ENCODE measurements around the gene TRH.

Gene TRH, protein sequence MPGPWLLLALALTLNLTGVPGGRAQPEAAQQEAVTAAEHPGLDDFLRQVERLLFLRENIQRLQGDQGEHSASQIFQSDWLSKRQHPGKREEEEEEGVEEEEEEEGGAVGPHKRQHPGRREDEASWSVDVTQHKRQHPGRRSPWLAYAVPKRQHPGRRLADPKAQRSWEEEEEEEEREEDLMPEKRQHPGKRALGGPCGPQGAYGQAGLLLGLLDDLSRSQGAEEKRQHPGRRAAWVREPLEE

GRCh38 chr3:129974564-129974832 is at the start of gene TRH:
TSS of gene TRH (plus strand) at chr3:129974720. CDS start at chr3:129975817, 1,097 bp downstream.
- no peak for DNase-seq (ENCODE audit: insufficient read length, low spot score)
- no peak for FAIRE-seq

GRCh38 chr3:129927072-129927471 is 47.4 kb upstream of the TRH start:
- FAIRE-seq = no peak
- DNase-seq (ENCODE audit: insufficient read length, low spot score) = no peak

- DNase-seq (ENCODE audit: insufficient read length, low spot score) (no peak), FAIRE-seq (no peak)
Measured at GRCh38 chr3:129929383-129929782, 45.1 kb upstream of the TRH start.

GRCh38 chr3:129933471-129933870 is 41.0 kb upstream of the TRH start:
- no peak for FAIRE-seq
- no peak for DNase-seq (ENCODE audit: insufficient read length, low spot score)

DNA sequence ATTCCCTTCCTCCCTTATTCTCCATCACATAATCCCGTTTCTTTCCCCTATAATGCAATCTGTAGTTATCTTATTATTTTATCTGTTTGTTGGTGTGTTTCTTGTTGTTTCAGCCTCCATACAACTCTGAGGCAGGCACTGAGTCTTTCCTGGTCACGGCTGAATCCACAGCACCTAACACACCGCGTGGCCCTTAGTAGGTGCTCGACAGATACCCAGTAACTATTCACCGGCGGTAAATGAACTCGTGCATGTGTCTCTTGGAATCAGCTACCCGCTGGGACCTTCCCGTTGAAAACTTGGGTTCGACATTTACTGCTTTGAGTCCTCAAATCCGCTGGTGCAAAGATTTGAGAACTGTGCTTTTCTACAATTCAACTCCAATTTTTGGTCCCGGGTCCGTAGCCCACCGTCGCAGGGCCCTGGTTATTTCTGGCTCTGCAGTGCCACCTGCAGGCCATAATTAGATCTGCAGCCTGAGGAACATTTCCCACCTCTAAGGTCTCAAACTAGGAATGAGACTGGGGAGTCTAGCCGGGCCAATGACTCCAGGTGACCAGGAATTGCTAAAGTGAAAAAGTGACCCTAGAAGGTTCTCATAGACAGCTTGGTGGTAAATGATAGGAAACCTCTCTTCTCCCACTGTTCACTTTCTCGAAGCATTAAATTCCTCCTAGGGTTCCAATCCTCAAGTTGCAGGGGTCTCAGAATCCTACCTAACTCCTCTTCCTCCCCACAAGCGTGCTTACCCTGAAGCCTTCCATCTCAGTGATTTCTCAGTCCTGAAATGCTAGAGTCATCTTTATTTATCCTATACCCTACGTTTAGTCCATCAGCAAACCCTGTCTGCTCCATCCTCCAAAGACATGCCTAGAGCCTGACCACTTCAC is 40.0 kb upstream of the TRH start:
- DNase-seq (ENCODE audit: insufficient read length, low spot score) = peak; percentile 27
- peak; percentile 86 for FAIRE-seq

GRCh38 chr3:129936757-129937156 is 37.8 kb upstream of the TRH start:
- FAIRE-seq = no peak

GRCh38 chr3:129937717-129938116 is 36.8 kb upstream of the TRH start:
- DNase-seq (ENCODE audit: insufficient read length, low spot score) (no peak), FAIRE-seq (no peak)

More at GRCh38 chr3:129936757-129937156, 37.8 kb upstream of the TRH start:
- DNase-seq (ENCODE audit: insufficient read length, low spot score) = no peak

DNA sequence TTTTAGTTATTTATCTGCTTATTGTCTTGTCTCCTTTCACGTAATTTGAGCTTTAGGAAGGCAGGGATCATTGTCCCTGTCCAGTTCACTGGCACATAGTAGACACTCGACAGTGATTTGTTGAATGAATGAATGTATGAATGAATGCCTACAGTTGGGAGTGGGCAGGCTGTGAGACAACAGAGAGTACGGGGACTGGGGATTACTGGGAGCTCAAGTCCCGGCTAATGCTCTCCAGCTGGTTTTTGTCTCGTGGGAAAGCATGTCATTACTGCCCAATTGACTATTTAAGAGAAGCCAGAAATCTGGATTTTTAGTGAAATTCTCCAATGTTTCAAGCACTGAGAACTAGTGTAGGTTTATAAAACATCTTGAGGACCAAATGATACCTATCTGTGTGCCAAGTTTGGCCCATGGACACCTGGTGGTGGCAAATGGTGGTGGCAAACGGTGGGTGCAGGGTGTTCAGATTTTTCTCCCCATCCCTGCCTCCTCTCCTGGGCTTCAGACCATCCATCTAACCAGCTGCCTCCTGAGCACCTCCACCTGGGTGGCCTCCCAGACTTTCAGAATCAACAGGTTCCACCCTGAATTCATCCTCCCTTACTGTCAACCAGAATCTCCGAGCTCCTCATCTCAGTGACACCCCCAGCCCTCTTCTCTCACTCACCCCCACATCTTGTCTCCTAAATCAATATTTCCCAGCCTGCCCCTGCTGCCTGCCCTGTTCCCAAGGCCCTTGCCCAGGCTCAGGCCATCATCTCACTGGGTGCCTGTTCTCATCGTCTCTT is 36.2 kb upstream of the TRH start:
- no peak for FAIRE-seq

DNA sequence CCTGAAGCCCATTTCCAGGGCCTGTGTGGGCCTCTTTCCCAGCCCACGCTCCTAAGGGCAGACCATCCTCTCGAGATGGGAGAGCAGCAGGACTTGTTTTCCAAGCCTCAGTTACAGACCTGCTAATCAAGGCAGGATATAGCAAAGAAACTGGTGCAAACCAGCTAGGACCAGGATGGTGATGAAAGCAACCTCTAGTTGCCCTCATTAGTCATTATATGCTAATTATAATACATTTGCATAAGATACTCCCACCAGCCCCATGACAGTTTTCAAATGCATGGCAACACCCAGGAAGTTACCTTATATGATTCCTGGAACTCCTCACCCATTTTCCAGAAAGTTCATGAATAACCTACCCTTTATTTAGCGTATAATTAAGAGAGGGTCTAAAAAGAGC is 34.4 kb upstream of the TRH start:
- FAIRE-seq = no peak
- no peak for DNase-seq (ENCODE audit: insufficient read length, low spot score)

More for the DNA sequence above, 36.2 kb upstream of the TRH start:
- no peak for DNase-seq (ENCODE audit: insufficient read length, low spot score)

GRCh38 chr3:129942296-129942695 is 32.2 kb upstream of the TRH start:
- FAIRE-seq (peak; percentile 14), DNase-seq (ENCODE audit: insufficient read length, low spot score) (peak; percentile 47)

DNA sequence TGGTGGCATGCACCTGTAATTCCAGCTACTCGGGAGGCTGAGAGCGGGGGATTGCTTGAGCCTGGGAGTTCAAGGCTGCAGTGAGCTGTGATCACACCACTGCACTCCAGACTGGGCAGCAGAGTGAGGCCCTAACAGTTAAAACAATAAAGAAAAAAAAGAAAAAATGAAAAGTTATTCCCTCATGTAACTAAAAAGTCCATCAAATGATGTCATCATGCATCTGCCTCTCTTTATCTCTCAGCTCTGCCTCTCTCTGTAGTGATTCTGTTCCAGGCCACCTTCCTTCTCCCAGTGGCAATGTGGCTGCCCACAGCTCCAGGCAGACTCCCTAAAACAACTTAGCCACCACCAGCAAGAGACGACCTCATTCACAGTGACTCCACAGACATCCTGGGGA is 31.5 kb upstream of the TRH start:
- FAIRE-seq = no peak
- DNase-seq (ENCODE audit: insufficient read length, low spot score) = no peak

DNA sequence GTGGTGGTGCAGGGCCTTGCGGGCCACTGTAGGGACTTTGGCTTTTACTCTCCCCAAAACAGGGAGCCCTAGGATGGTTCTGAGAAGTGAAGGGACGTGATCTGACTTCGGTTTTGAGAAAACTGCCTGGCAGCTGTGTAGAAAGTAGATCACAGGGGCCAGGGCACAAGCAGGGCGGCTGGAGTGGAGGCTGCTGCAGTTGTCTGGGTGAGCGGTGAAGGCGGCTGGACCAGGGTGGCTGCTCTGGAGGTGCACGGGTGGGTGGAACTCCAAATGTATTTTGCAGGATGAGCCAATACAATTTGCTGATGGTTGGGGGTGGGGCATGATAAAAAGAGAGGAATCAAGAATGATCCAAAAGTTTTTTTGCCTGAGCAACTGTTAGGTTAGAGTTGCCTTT is 29.8 kb upstream of the TRH start:
- no peak for DNase-seq (ENCODE audit: insufficient read length, low spot score)
- FAIRE-seq = no peak

GRCh38 chr3:129947538-129948240 is 26.8 kb upstream of the TRH start:
- no peak for FAIRE-seq
- DNase-seq (ENCODE audit: insufficient read length, low spot score) = no peak

DNA sequence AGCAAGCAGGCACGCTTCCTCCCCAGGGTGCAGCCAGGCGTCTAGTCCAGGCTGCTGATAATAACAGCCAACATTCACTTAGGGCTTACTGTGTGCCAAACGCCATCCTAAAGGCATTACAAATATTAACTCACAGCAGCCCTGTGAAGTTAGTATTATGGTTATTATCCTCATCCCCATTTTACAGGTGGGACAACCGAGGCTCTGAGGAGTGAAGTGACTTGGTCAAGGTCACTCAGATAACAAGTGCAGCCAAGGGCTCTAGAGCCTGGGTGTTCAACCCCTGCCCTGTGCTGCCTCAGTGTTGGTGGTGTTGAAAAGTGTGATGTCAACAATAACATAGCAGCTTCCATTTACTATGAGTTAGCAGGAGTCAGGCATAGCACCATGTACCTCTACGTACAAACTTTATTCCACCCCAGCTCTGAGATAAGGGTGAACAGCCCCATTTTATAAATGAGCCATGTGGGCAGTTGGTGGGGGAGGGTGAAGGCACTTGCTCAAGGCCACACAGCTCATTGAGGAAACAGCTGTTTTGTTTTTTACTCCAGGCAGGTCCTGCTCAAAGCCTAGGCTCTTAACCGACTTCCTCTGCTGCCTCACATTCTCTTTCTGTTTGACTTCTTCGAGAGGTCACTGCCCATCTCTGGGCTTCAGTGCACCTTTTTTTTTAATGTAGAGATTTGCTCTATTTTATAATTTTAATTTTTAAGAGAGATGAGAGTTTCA is 24.0 kb upstream of the TRH start:
- FAIRE-seq (no peak), DNase-seq (ENCODE audit: insufficient read length, low spot score) (no peak)

DNA sequence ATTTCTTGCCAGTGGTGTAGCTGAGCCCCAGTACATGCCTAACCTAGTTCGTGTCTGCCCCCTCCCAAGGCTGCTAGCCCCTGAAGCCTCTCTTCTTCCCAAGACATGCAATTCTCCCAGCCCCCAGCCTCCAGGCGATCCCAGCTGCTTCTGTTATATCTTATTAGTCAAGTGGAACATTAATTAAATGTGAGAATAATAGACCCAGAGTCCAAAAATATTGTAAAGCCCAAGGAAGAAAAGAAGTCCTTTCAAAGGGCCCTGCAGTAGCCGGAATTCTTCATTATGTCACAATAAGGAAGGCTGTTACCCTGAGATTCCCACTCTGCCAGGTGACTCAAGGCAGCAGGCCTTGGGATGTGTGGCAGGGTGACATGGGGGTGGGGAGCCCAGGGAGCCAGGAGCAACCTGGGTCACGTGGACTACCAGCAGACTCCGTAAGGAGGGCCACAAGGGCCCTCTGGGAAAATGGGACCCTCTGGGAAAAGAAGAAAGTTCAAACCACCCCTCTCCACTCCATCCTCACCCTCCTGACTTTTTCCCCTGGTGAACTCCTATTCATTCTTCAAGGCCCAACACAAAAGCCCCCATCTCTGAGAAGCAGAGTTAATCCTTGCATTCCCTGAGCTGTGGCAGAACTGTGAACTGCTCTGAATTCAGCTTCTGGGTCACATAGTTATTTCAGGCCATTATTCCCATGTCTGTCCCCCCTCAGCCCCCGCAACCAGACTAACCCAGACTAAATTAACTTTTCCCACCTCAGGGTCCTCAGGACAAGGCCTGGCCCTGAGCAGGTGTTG is 21.8 kb upstream of the TRH start:
- FAIRE-seq (no peak), DNase-seq (ENCODE audit: insufficient read length, low spot score) (no peak)

DNA sequence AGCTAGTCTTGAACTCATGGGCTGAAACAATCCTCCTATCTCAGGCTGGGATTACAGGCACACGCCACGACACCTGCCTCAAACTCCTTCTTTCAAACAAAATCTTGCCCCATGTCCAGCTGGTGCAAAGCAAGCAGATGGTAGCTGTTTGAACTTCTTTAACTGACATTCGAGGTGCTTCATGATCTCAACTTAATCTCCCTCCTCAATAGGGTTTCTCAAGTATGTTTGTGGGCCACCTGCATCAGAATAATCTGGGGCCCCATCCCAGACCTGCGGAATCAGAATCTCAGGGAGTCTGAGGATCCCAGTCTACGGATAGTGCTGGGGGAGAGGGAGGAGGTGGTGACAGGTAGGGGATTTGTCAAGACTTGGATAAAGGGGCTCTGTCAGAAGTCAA is 20.9 kb upstream of the TRH start:
- no peak for DNase-seq (ENCODE audit: insufficient read length, low spot score)
- no peak for FAIRE-seq

- no peak for DNase-seq (ENCODE audit: insufficient read length, low spot score)
Measured at GRCh38 chr3:129954514-129954913, 20.0 kb upstream of the TRH start.

DNA sequence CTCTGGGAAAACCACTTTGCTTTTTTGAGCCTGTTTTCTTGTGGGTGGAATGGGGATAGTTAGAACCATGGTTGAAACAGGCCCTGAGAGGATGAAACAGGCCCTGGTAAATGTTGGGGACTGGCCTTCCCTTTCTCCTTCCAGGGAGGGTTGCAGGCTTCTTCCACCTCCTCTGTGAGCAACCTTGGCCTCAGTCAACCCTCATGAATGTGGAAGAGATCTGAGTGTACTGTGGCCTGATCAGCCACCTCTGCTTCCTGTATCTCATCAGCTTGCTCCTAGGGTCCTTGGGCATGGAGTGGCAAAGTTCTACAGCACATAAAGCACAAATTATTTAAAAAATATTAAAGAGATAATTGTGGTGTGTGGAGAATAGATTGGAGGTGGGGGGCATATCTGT is 17.6 kb upstream of the TRH start:
- FAIRE-seq = no peak
- DNase-seq (ENCODE audit: insufficient read length, low spot score) = no peak

More at GRCh38 chr3:129954514-129954913, 20.0 kb upstream of the TRH start:
- no peak for FAIRE-seq

- FAIRE-seq = no peak
- no peak for DNase-seq (ENCODE audit: insufficient read length, low spot score)
Measured at GRCh38 chr3:129958755-129959154, 15.8 kb upstream of the TRH start.
